Measurements from ENCODE around the gene CBFA2T2.

- TF ChIP-seq POLR2A (IDR thresholded peaks at IDR 0.05) = peak in 1 of 2 donors; percentile 45
- TF ChIP-seq, protein P1, sequence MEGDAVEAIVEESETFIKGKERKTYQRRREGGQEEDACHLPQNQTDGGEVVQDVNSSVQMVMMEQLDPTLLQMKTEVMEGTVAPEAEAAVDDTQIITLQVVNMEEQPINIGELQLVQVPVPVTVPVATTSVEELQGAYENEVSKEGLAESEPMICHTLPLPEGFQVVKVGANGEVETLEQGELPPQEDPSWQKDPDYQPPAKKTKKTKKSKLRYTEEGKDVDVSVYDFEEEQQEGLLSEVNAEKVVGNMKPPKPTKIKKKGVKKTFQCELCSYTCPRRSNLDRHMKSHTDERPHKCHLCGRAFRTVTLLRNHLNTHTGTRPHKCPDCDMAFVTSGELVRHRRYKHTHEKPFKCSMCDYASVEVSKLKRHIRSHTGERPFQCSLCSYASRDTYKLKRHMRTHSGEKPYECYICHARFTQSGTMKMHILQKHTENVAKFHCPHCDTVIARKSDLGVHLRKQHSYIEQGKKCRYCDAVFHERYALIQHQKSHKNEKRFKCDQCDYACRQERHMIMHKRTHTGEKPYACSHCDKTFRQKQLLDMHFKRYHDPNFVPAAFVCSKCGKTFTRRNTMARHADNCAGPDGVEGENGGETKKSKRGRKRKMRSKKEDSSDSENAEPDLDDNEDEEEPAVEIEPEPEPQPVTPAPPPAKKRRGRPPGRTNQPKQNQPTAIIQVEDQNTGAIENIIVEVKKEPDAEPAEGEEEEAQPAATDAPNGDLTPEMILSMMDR (IDR thresholded peaks at IDR 0.05) = no peak
Observed at GRCh38 chr20:33663161-33664084, 173.5 kb downstream of the CBFA2T2 start.

All from lower leg skin (tissue), 3 donors.